GM21528 (cell line): ENCODE data around the gene IGF1R.

Source experiments
- ATAC-seq: cut with Tn5 transposase; IDR thresholded peaks from one replicate; pipeline ENCODE4 v1.9.1; 2021; ENCODE audit warnings: mild to moderate bottlenecking, moderate library complexity; ENCODE audit not compliant: unreplicated experiment, low FRiP score

Gene IGF1R

DNA sequence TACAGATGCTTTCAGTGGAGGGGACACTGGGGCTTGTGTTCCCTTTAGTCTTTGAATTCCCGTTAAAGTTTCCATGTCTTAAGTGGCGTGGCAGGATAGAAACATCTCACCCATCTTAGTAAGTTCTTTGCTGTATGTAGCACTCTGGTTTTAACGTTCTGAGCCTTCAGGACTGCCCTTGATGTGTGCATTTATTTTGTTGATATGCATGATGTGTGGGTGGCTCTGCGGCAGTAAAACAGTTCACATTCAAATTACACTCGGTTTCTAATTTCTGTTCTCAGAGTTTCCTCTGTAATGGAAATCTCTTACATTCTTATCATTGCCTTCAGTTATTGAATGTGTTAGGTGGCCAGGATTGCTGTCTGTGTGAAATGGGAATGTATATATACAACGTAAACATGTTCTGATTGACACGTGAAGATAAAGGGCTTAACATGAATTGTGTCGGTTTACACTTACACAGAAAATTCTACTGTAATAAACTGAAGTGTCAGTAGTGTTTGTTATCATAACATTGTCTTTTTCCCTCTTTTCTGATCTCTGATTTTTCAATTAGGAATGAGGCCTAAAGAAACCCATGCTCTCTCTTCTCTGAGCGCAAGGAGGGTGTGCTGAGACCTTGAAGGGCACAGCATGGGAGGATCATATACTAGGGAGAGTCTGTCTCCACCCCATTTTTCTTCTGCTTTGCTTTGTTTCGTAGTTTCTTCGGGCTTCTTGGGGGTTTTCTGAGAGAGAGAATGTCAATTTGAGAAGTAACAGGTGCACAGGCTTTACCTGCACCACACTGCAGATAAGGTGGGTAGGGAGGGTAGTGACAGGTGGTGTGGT lies 51.5 kb downstream of the IGF1R start:
- no peak for ATAC-seq

DNA sequence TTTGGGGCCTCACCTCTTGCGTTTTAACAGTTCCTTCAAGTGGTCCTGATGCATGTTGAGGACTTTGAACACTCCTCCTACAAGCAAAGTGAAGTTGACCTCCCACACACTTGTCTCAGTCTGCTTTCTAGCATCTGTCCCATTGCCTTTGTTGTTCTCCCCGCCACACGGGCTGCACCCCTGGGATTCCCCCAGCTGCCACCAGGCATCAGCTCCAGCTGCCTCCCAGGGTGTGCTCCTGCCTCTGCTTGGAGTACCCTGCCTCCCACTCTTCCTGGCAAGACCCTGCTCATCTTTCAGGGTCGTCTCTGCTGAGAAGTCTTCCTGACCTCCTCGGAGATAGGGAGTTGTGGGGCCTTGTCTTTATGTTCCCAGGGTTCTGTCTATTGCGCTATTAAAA lies 52.2 kb downstream of the IGF1R start:
- ATAC-seq = no peak

DNA sequence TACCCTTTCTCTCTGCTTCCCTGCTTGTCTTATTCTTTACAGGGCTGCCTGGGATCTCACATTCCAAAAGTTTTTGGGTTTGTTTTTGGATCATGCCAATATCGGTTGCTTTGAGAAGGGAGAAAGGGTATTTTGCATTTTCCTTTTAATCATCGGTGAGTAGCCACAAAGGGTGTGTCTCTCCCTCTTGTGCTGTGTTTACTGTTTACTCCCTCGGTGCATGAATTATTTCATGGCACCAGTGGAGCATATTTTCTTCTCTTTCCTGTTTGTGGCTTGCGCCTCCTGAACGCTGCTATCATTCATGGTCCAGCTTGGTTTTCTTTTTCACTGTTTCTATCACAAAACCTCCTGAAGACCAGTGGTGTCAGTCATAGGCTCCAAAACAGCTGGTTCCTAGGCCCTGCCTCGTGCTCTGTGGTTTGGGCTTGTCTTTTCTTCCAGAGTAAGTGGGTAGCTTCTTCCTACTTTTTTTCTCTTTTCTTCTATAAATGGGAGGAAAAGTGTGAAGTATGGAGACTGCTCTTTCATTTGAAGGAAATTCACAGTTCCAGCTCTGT lies 54.9 kb downstream of the IGF1R start:
- no peak for ATAC-seq

DNA sequence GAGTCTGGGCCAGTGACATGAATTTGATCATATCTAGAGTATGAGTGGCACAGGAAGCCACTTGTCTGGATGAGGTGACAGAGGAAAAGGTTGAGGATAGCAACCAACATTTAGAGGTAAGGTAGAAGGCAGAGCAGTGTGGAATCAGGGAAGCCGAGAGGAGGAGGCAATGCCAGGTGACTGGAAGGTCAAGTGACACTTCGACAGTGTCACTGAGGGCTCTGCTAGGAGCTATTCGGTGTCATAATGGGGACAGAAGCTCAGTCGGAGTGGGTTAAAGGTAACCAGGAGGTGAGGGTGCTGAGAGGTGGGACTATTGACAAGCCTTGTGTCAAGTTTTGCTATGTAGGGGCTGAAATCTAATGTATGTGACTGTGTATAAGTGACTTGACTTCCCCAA lies 56.7 kb downstream of the IGF1R start:
- no peak for ATAC-seq

DNA sequence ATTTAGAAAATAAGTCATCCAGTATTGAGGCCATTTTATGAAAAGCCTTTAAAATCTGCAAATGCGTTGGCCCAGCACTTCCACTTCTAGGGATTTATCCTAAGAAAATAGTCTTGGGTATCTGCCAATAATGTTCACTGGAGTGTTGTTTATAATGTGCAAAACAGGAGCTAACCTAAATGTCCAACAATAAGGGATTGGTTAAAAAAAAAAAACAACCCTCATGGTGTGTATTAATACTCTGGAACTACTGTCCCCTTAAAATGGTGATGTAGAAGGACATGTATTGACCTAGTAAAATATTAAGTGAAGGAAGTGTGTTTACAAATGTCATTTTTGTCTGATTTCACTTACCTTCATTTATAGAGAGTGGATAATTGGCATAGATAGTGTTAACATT lies 58.0 kb downstream of the IGF1R start:
- no peak for ATAC-seq

DNA sequence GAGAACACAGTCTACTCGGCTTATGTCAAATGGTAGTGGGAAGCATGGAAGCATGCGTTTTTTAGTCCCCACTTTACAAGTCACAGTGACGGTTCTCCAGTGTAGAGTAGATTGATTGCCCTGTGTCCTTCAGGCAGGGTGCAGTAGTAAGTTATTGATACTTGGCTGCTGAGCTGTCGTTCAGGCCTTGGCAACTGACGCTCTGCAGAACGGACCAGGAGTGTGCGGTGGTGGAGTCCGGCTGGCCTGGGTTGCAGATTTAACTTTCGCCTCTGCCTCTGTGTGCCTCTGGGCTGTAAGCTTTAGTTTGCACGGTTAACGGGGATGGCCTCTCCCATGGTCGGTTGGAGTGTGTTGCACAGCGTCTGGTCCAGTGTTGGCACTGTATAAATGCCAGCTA lies 58.6 kb downstream of the IGF1R start:
- ATAC-seq = no peak

DNA sequence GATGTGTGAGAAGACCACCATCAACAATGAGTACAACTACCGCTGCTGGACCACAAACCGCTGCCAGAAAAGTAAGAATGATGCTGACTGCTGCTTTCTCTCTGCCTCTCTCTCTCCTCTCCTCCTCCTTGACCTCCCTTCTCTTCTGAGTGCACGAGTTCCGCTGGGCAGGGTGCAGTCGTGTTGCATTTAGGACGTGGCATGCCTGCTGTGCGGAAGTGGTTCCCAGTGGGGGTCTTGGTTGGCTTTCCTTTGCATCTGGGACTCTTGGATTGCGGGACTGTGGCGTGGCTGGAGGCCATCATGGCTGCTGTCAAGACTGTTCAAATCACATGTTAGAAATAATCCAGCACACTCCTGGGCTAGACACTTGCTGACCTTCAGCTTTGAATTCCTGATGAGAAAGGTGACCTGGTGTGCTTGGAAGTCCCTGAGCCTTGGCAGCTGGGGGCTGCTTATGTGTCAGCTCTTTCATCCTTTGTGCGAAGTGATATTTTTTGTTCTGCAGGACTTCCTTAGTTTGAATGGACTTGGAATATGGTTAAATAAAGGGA lies 59.8 kb downstream of the IGF1R start:
- ATAC-seq = no peak

DNA sequence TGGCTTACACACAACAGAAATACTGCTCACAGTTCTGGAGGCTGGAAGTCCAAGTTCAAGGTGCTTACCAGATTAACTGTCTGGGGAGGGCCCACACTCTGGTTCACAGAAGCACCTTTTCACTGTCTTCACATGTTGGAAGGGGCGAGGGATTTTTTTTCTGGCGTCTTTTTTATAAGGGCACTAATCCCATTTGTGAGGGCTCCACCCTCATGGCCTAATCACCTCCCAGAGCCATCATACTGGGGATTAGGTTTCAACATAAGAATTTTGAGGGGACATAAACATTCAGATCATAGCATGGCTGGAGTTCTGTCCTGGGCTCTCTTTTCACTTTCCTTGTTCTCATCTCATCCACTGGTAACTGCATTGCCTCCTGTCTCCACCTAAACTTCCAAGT lies 63.5 kb downstream of the IGF1R start:
- no peak for ATAC-seq

DNA sequence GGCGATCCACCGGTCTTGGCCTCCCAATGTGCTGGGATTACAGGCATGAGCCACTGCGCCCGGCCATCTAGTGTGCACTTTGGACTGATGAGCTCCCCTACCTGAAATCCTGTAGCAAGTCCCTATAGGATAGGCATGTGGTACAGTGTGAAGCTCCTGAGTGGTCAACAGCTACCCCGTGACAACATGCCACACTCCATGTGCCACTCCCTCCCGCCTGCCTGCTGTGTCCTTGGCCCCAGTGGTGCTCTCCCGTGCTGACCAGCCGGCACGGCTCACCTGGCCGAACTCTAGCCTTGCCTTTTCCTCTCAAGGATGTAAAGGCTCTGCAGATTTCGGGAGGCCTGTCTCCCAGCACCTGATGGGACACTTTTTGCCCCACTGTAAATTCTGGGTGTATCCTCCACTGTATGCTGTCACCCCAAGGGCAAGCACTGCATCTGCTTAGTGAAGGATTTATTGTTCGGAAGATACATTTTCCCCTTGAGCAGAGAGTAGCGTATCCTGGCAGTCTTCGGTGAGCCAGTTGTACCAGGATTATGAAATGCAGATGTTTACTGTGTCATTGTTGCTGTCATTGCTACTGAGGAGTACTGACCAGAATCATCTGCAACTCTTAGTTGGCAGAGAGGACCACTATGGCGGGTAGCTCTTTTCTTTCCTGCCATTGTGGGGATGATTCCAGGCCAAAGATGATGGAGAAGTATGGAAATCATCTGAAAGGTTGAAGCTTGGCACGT lies 64.7 kb downstream of the IGF1R start:
- ATAC-seq = no peak

DNA sequence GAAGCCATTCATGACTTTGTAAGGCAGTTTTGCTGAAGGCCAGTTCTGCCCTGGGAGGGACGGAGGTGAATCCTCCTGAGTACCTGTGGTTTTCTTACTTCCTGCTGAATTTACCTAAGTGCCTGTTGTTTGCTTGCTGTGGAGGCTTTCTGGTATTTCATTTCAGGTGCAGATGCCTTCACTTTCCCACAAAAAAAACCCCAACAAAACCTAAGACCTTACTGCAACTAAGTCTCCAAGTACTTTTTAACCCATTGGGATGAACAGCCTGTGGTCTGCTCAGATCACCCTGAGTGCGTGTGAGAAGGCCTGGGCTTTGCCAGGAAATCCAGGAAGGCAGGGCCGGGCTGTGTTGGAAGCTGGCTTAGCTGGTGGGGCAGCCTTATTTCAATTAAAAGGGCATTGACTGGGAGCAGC lies 65.3 kb downstream of the IGF1R start:
- ATAC-seq = no peak

DNA sequence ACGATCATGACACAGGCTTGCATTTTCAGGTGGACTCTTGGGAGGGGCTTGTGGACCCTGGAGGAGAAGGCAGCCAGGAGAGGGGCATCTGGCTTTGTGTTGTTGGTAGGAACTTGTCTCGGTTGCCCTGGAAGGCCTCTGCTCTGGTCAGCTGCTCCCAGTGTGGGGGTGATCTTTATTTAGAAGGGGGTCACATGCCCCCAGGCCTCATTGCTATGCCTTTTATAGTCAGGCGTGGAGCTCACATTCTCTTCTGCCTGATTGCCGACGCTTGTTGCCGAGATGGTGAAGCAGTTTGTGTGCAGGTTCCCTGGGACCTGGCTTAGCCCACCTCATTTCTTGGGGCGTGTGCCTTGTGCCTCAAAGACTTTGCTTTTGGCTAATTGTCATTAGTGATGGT lies 66.6 kb downstream of the IGF1R start:
- ATAC-seq = no peak

DNA sequence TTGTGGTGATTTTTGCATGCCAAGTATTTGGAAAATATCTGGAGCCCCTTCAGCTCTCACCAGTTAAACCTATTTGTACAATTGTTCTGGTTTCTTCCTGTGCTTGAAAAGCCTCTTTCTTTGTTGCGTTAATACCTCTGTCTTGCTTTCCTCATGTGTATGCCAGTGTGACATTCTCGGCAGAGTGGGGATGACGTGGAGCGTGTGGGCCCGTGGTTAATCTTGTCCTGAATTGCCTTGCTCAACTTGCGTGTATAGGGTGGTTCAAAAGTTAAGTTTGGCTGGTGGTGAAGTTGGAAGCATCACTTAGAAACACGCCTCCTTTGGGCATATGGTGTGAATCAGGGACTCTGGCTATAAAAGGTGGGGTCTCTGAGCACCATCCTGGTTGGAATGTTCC lies 67.1 kb downstream of the IGF1R start:
- ATAC-seq = no peak

DNA sequence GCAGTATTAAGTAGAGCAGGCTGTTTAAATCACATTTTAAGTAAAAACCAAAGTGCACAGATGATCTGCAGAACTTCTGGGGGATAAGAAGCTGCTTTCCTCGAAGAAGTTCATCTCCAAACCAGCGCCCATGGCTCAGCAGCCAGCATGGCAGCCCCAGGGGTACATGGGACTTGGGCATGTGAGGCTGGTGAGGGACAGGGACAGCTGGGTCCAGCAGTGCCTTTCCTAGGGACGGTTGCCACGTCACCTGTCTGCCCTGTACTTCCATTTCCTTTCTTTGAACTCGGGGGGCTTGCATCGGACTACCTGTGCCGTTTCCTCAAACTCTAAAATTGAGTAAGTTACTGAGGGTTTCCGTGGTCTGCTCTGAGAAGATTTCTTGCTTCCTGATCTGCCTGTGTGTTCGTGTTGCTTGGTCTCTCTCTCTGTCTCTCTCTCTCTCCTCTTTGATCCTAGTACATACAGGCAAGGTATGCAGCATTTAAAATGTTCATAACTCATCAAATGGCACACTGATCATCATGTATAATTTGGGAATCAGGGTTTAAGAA lies 67.6 kb downstream of the IGF1R start:
- no peak for ATAC-seq

DNA sequence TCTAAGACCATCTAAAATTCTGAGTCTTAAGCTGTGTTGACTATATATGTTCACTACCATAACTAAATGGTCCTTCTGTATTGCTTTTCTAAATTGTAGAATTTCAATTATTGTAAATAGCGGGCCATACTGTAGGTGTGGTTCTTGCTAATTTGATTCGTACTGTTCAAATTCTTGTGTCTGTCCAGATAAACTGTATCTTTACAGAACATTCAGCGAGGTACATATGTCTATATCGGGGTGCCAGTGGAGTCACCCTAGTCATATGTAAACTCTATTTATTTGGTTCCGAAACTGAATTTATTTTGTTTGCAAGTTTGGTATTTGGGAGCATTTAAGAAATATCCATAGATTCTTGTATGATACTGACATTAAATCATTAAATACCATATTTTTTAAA lies 69.0 kb downstream of the IGF1R start:
- no peak for ATAC-seq

DNA sequence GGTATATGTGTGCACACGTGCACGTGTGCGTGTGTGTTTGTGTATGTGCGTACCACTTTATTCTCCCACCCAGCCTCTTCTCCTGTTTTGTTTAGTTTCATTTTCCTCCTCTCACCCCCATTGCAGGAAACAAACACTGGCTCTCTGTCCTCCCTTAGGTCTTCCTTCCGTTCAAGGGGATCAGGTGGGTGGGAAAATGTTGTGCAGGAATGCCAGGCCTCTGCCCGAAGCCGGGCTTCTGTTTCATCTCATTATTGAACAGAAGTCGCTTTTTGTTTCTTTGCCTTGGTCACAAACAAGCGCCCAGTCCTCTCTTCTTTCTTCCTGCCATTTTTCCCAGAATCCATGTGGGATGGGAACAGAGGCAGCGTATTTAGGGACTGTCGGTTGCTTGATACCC lies 69.6 kb downstream of the IGF1R start:
- no peak for ATAC-seq

DNA sequence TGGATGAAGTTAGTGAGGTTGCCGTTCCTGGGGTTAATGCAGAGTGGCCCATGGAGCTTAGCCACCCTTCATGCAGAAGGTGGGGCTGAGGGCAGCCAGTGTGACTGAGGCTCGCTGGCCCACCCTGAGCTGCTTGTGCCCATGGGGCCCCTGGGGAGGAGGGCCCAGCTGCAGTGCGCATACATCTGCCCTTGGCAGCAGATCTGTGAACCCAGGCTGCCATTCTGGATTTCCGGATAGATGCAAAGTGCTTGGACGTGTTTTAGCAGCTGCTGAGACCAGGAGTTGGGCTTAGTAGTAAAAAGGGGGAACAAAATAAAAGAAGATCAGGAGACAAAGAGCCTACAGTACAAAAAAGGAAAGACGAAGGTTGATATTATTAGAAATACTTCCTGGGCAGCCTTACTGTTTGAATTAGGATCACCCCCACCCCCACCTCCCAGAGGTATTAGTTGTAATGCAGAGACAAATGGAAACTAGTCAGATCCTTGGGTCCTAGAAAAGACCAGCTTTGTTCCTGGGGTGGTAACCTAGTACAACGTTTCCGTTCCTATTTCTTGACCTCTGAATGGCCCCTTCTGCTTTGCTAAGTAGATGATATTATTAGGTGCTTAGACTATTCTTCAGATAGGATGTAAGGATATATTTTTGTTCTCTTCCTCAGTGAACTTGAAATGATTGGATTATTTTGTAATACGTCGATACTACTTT lies 70.2 kb downstream of the IGF1R start:
- no peak for ATAC-seq

DNA sequence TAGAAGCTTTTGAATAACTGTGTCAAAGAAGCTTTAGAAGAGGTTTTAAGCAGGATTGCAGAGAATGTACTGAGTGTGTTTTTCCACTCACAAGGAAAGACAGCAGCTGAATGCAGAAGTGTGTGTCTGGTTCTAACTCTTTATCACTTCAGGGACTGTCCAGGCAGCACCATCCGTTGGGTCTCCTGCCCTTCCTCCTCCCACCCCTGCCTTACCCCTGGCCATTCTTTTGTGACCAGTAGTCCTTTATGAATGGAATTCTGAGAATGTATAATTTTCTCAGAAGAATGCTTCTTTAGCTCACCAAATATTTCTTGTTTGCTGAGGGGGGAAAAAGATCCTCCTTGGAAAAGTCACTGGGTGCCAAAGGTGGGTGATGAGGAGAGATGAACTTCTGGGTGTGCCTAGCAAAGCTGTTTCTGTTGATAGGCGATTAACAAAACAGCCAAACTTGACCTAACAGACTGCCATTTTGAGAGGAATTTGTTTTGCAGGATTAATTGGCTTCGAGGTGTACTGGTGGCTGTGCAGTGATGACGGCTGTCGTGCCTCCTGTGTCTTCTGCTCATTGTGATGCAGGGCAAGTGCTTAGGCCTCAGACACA lies 70.9 kb downstream of the IGF1R start:
- ATAC-seq = no peak

DNA sequence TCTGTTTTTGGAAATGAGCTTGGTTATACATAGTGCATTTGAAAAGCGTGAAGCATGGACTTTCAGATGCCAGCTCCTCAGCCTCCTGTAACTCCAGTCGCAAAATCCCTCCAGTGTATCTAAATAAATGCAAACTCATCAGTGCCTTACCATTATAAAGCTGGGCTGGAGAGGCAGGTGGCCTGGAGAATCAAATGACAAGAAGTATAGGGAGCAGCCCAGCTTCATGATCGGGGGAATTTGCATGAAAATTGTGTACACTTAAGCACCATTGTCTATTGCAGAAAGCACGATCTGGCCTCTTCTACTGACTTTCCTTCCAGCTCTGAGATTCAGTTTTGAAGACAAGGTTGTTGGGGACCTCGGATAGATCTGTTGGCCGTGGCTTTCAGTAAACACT lies 71.7 kb downstream of the IGF1R start:
- ATAC-seq = no peak

DNA sequence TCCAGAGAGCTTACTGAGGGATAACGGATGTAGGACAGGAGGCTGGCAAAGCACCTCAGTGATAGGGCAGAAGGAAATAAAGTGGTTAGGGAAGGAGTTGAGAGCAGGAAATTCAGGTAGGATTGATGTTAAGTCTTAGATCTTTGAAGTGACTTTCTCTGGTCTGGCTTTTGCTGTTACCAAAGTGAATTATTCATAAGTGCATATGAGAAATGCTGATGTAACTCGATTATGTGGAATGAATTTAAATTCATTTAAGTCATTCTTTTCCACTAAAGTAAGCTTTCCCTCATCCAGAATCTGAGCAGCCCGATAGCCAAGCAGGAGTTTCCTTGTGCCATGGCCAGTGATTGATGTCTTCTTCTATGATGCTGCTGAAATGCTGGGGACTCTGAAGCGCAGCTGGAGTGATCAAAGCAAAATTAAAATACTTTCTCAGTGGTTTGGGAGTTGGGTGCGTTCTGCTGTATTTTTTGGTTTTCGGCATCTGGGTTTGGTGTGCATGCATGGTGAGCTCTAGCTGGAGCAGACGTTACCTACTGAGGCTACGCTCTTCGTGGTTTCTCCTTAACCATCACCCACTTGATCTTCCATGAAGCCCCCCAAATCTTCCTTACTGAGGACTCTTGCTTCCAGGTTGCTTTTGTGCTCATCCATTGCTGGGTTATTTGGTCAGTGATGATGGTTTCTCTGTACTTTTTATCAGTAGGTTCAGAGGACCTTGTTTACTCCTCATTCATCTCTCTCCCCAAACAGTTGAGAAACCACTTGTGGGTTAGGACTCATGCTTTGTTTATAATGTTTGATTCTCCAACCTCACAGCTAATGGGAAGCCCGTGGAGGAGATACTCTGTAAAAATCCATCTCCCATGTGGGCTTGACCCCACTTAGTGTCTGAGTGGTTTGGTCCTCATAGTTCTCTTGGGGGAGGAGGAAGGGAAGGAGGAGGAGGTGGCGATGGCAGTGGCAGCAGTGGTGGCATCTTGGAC lies 72.5 kb downstream of the IGF1R start:
- ATAC-seq = no peak
